ENCODE data around the gene TMCO2.

Gene TMCO2

GRCh38 chr1:40257313-40257687 is 9.6 kb downstream of the TMCO2 start:
- TF ChIP-seq CTCF (IDR thresholded peaks at IDR 0.05) (no peak), ZFX (IDR thresholded peaks at IDR 0.05; ENCODE audit: borderline replicate concordance) (no peak)
- peak overlapping the region; percentile 94 for H3K27ac ChIP-seq

GRCh38 chr1:40257688-40258444 is 10.1 kb downstream of the TMCO2 start, which contains the start of gene ZMPSTE24:
Gene ZMPSTE24, plus strand, starts transcription at chr1:40258236. Its CDS starts 36 bp downstream, at chr1:40258272.
- peak within 1 kb of the TSS; percentile 94 for H3K27ac ChIP-seq
- no peak for TF ChIP-seq CTCF (IDR thresholded peaks at IDR 0.05)
- 0 out of 2 replicates have a peak, but pooled peaks have one; percentile 48 for TF ChIP-seq ZFX (IDR thresholded peaks at IDR 0.05; ENCODE audit: borderline replicate concordance)

- peak overlapping the region; percentile 94 for H3K27ac ChIP-seq
- TF ChIP-seq ZFX (IDR thresholded peaks at IDR 0.05; ENCODE audit: borderline replicate concordance) (no peak), CTCF (IDR thresholded peaks at IDR 0.05) (no peak)
Observed at GRCh38 chr1:40258445-40258769, 10.7 kb downstream of the TMCO2 start.

- TF ChIP-seq CTCF (IDR thresholded peaks at IDR 0.05) (no peak), ZFX (IDR thresholded peaks at IDR 0.05; ENCODE audit: borderline replicate concordance) (no peak)
- H3K27ac ChIP-seq, result no peak overlapping the region
Observed at GRCh38 chr1:40264354-40264781, 16.6 kb downstream of the TMCO2 start.

GRCh38 chr1:40265298-40265697 is 17.6 kb downstream of the TMCO2 start:
- no peak for TF ChIP-seq ZFX (IDR thresholded peaks at IDR 0.05; ENCODE audit: borderline replicate concordance)
- TF ChIP-seq CTCF (IDR thresholded peaks at IDR 0.05), result no peak
- H3K27ac ChIP-seq, result no peak overlapping the region

GRCh38 chr1:40265919-40266318 is 18.2 kb downstream of the TMCO2 start:
- no peak for TF ChIP-seq CTCF (IDR thresholded peaks at IDR 0.05)
- no peak overlapping the region for H3K27ac ChIP-seq

GRCh38 chr1:40266786-40267535 is 19.2 kb downstream of the TMCO2 start:
- no peak overlapping the region for H3K27ac ChIP-seq
- no peak for TF ChIP-seq CTCF (IDR thresholded peaks at IDR 0.05)
- TF ChIP-seq ZFX (IDR thresholded peaks at IDR 0.05; ENCODE audit: borderline replicate concordance), result no peak
